Lower leg skin (tissue), 4 donors: Measurements from ENCODE around the gene DOCK3. TPM values are rescaled to one million over a fixed set of nuclear protein-coding genes. Genes with fewer than 3 reads are reported as not detected.

ENCODE experiments used
- DNase-seq, 2 donors: peaks; one replicate each; pipeline ENCODE4 v3.0.0-alpha.2; 2019; ENCODE audit warnings: low spot score in 2 of 2
- H3K4me3 ChIP-seq: fragments of 200-600 bp; sonication (generic); 2 replicates; pipeline ENCODE4 v1.5.1; 2017; ENCODE audit warnings: mild to moderate bottlenecking, low read depth; ENCODE audit not compliant: poor library complexity, severe bottlenecking
- POLR2A ChIP-seq, 2 donors: fragments of 450-650 bp; IDR thresholded peaks; one replicate each; pipeline ENCODE4 v1.6.1; 2016 to 2017; ENCODE audit warnings: antibody characterized with exemption in 2 of 2, mild to moderate bottlenecking in 1 of 2, moderate library complexity in 1 of 2
- WGBS, 2 donors: methylation state at CpG; one replicate each; pipeline ENCODE4 v1.1.5; 2018; 5-methylcytosine and 5-hydroxymethylcytosine counted together
- intact Hi-C: fragments of 100-400 bp; cut with DNase I; formaldehyde crosslinking; loops from one replicate; pipeline ENCODE4 v1.15.0; 2023; ENCODE audit warnings: low total_unique reads
- total RNA-seq, 4 donors: library from RNA; depleted of rRNA; stranded (reverse); fragments of >200 nt; gene quantifications; one replicate each; pipeline ENCODE4 v1.1.0, GENCODE V29; 2016
- TF ChIP-seq, protein P1 (sequence below), 3 donors: fragments of 450-650 bp; IDR thresholded peaks; one replicate each; pipeline ENCODE4 v1.5.1; 2016; ENCODE audit warnings: antibody characterized with exemption in 3 of 3, mild to moderate bottlenecking in 3 of 3, moderate library complexity in 2 of 3

Gene DOCK3
- total RNA-seq, 4 donors from 2014 or later = 2.0 to 4.5 (median 3.0) TPM

DNA sequence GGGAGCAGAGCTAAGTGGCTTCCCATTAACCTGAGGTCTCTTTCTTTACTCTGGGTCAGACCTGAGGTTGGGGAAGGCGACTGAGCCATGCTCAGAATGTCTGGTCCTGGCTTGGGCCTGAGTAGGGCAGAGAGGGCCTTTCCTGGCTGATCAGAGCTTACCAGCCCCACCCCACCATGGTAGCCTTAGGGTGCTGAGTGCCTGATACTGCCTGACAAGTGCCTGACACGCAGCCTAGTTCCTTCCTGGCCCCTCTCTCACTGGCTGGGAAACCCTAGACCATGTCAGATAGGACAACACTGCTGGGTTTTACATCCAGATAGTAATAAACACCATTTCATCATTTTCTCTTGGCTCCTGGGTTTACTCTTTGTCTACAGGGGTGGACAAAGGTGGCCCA lies 25.8 kb upstream of the DOCK3 start:
- no peak overlapping the region for H3K4me3 ChIP-seq
- intact Hi-C loops = no loop called here
- no peak for TF ChIP-seq POLR2A (IDR thresholded peaks at IDR 0.05)
- TF ChIP-seq, protein P1, sequence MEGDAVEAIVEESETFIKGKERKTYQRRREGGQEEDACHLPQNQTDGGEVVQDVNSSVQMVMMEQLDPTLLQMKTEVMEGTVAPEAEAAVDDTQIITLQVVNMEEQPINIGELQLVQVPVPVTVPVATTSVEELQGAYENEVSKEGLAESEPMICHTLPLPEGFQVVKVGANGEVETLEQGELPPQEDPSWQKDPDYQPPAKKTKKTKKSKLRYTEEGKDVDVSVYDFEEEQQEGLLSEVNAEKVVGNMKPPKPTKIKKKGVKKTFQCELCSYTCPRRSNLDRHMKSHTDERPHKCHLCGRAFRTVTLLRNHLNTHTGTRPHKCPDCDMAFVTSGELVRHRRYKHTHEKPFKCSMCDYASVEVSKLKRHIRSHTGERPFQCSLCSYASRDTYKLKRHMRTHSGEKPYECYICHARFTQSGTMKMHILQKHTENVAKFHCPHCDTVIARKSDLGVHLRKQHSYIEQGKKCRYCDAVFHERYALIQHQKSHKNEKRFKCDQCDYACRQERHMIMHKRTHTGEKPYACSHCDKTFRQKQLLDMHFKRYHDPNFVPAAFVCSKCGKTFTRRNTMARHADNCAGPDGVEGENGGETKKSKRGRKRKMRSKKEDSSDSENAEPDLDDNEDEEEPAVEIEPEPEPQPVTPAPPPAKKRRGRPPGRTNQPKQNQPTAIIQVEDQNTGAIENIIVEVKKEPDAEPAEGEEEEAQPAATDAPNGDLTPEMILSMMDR (IDR thresholded peaks at IDR 0.05) = no peak
- DNase-seq = no peak
- 81 to 83% methylated on average over 2 of the region's 2 CpGs for WGBS, 2 donors

DNA sequence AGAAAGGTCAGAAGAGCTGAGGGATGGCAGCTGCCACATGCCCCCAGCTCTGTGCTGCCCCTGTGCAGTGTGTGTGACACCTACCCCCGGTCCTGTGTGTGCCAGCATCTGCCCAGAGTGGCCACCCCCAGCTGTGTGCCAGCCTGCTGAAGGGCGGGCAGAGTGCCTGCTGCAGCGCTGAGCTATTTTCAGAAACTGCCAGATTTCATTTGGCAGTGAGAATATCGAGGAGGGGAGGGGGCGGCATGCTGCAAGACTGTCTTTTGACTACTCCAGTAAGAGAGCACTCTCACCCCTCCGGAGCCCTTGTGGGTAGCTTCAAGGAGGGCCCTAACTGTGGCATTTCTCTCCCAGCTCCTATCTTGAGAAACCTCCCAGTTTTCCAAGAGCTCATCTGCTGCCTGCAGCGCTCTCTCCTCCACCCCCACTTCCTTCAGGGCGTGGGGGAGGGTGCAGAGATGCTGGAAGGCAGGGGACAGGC lies 25.2 kb upstream of the DOCK3 start:
- 56 to 70% methylated on average over 8 of the region's 8 CpGs for WGBS, 2 donors
- DNase-seq = no peak
- intact Hi-C loops = no loop called here

DNA sequence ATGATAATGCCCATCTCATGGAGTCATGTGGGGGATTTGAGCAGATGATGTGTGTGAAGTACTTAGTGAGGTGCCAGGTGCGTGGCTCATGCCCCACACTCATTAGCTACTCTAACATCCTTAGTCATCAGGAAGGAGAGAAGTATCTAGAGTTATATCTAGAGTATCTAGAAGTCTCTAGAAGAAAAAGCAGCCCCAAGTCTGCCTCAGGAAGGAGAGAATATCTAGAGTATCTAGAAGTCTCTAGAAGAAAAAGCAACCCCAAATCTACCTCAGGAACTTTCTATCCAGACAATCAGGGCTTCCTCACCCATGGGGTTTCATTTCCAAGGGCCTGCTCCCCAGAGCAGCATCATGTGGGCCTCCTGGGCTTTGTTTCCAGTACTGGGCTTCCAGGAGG lies 24.7 kb upstream of the DOCK3 start:
- 91 to 96% methylated on average over 1 of the region's 1 CpG for WGBS, 2 donors
- DNase-seq = no peak
- intact Hi-C loops = no loop called here
- TF ChIP-seq, protein P1 (IDR thresholded peaks at IDR 0.05) = no peak
- no peak for TF ChIP-seq POLR2A (IDR thresholded peaks at IDR 0.05)
- no peak overlapping the region for H3K4me3 ChIP-seq

More for the DNA sequence above, 25.2 kb upstream of the DOCK3 start:
- TF ChIP-seq POLR2A (IDR thresholded peaks at IDR 0.05) = no peak
- TF ChIP-seq, protein P1 (IDR thresholded peaks at IDR 0.05) = no peak
- no peak overlapping the region for H3K4me3 ChIP-seq

DNA sequence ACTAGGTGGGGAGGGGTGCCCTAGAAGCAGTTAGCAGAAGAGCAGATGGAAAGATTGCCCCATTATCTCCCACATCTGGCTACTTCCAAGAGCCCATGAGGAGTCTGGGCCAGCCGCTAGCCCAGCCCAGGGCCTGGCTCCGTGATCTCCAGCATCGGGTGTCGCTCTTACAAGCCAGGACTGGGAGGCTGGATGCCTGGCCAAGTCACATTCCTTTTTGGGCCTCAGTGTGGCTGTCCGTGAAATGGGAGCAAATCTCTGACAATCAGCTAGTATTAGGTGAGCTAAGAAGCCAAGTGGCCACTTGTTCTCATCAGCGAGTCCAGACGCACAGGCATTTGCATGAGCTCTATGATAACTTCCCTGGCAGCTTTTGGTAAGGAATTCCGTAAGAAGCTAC lies 23.3 kb upstream of the DOCK3 start:
- TF ChIP-seq POLR2A (IDR thresholded peaks at IDR 0.05) = no peak
- TF ChIP-seq, protein P1 (IDR thresholded peaks at IDR 0.05) = no peak
- DNase-seq = no peak
- WGBS, 2 donors = 68 to 69% methylated on average over 8 of the region's 8 CpGs
- H3K4me3 ChIP-seq = no peak overlapping the region
- intact Hi-C loops = no loop called here

DNA sequence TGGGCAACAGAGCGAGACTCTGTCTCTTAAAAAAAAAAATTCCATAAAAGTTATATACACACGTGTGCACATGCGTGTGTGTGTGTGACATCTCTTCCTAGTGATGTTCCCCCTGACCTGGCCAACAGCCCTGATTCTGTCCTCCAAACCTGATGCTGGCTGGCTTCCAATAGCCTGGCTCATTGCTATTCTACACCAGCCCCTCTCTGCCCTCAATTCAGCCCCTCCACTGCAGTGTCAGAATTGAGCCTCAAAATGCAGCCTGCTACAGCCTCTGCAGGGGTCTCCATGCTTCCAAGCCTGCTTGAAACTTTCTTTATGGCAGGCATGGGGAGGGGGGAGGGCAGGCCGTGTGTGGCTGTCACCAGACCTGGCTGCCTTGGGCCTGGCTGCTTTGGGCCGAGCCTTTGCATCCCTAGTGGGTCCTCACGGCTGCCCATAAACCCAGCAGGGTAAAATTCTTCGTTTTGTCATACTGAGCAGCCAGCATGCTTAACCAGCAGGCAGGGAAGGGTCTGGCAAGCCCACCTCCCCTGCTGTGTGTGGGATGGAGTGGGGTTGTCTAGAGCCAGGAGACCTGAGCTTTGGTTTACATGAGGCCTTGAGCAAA lies 22.7 kb upstream of the DOCK3 start:
- DNase-seq = no peak
- WGBS, 2 donors = 66 to 72% methylated on average over 7 of the region's 7 CpGs
- intact Hi-C loops = no loop called here
- TF ChIP-seq, protein P1 (IDR thresholded peaks at IDR 0.05) = no peak
- TF ChIP-seq POLR2A (IDR thresholded peaks at IDR 0.05) = no peak
- H3K4me3 ChIP-seq = no peak overlapping the region

DNA sequence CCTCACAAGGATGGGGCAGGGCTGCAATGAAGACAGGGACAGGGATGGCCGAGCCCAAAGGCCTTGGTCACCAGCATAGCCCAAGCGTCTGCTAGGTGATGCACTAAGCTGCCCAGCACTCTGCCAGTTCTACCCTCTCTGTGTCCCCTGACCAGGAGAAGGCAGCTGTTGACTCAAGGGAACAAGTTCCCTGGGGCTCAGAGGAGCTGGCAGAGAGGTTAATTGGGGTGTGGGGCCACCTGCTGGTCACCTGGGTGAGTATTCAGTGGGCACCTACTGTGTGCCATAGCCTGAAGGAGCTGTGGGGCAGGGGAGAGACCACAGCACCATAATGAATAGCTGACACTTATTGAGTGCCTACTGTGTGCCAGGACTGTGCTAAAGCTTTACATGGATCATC lies 22.0 kb upstream of the DOCK3 start:
- intact Hi-C loops = no loop called here
- TF ChIP-seq, protein P1 (IDR thresholded peaks at IDR 0.05) = no peak
- no peak for TF ChIP-seq POLR2A (IDR thresholded peaks at IDR 0.05)
- no peak overlapping the region for H3K4me3 ChIP-seq
- DNase-seq = no peak
- 82 to 86% methylated on average over 2 of the region's 2 CpGs for WGBS, 2 donors
